HG03025 (cell line): ENCODE data around the gene B4GAT1.
"Not testable (repeated sequence)": the region's sequence is repeated elsewhere in the genome, so short reads cannot be mapped to it uniquely, and the experiment has no call there.

ENCODE experiments used
- ATAC-seq: cut with Tn5 transposase; IDR thresholded peaks from one replicate; pipeline ENCODE4 v1.9.1; 2021; ENCODE audit warnings: mild to moderate bottlenecking, moderate library complexity; ENCODE audit not compliant: unreplicated experiment, low FRiP score

Gene B4GAT1

DNA sequence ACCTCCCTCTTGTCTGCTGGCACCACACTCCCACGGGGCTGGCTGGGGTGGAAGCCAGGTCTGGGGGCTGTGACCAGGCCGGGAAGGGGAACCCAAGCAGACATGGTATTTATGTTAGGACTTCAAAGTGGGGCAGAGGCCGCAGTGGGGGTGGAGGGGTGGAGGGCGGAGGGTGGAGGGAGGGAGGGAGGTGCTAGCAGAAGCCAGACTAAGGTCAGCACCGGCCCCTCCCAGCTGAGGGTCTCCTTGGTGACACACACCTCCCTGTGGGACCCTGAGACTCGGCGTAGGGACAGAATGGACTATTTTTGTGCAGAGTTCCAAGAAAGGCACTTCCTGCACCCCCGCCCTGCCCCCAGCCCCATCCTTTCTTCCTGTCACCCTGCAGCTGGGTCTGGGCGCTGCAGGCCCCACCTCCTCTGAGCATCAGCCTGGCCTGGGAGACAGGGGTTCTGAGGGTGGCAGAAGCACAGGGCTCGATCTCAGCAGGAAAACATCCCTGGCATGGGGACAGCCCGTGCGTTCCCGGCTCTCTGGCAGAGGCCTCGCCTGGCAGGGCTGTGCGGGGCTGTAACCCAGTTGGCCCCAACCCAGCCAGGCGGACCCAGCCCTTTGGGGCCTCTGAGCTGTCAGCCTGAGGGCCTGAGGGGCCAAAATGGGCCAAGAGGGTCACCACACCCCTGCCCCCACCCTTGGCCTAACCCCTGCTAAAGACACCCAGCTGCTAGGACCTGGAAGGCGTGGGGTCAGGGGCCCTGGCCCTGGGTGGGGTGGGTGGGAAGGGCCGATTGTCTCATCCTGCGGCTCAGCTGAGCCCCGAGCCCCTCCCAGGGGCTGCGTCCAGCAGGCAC lies 20.9 kb downstream of the B4GAT1 start:
- no peak for ATAC-seq

DNA sequence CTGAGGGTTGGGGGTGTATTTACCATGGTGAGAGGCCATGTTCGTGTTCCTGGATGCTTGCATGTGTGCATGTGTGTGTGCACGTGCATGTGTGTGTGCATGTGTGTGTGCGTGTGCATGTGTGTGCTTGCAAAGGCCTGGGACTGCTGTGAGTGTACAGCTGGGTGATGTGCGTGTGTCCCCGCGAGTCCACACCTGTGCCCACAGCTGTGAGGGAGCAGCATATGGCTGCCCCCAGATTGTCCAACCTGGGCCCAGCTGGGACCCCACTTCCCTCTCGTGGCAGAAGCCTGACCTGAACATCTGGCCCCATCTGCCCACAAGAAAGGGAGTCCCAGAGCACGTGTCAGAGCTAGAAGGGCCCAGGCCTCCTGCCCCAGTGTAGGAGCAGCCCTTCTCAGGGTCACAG lies 22.2 kb downstream of the B4GAT1 start:
- ATAC-seq = no peak

DNA sequence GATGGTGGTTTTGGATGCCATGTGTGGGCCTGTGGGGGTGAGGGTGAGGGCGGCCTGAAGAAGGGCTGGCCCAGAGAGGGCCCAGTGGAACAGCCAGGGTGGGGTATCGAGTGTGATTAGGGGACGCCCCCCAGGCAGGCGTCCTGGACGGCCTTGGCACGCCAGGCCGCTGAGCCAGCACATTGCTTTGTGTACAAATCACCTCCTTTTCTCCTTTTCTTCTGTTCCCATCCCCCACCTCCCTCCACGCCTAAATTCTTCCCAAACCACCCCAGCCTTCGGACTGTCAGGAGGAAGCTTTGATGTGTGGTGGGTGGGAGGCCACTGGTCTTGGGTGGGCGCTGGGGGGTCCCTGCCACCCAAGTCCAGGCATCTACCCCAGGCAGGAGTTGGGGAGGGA lies 22.8 kb downstream of the B4GAT1 start:
- ATAC-seq = no peak

DNA sequence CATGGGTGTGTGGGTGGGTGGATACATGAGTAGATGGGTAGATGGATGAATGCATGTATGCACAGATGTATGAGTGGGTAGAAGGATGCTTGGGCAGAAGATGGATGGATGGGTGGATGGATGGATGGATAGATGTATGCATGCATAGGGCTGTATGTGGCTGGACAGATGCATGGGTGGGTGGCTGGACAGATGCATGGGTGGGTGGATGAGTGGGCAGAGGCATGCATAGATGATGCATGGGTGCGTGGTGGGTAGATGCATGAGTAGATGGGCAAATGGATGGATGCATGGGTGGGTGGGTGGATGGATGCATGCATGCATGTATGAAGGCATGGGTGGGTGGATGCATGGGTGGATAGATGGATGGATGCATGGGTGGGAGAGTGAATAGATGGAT lies 23.7 kb downstream of the B4GAT1 start:
- no peak for ATAC-seq

DNA sequence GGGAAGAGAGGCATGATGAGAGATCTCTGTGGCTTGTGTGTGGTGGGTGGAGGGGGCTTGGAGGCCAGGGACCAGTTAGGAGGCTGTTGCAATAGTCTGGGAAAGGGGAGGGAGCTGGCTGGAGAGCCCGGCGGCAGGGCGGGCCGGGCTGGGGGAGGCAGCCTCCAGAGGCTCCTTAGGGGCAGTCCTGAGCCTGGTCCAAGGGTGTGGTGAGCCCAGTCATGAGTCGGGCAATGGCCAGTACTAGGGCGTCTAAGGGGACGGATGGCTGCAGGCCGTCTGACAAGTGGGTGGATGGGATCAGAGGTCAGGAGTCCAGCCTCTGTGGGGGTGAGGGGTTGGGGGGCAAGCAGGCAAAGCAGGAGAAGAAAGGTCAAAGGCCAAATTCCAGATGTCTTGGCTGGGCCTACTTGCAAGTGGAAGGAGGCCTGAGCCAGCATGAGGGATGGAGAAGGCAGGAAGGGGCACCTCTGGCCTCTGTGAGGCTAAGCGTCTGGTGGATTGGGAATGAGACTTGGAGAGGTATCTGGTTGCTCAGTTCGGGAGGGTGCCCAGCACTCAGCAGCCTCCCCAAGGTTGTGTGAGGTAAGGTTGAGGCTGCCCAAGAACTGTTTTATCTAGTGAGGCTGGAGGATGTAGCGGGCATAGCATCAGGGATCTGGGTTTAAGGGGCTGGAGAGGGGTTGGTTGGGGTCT lies 24.5 kb downstream of the B4GAT1 start:
- ATAC-seq = no peak

DNA sequence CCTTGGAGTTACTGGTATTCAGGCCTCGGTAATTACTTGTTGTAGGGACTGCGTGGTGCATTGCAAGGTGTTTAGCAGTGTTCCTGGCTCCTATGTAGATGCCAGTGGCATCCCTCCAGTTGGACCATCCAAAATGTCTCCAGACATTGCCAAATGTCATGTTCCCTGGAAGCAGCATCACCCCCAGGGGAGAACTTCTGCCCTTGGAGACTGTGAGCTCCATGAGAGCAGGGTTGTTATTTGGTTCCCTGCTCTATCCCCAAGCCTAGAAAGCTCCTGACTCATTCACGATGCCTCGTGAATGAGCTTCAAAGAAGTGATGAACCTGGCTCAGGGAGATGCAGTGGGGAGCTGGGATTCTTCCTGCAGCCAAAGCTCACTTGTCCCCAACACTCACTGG lies 25.8 kb downstream of the B4GAT1 start:
- ATAC-seq = no peak

DNA sequence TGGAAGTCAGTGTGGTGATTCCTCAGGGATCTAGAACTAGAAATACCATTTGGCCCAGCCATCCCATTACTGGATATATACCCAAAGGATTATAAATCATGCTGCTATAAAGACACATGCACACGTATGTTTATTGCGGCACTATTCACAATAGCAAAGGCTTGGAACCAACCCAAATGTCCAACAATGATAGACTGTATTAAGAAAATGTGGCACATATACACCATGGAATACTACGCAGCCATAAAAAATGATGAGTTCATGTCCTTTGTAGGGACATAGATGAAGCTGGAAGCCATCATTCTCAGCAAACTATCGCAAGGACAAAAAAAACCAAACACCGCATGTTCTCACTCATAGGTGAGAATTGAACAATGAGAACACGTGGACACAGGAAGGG lies 26.7 kb downstream of the B4GAT1 start:
- ATAC-seq = not testable (repeated sequence)

DNA sequence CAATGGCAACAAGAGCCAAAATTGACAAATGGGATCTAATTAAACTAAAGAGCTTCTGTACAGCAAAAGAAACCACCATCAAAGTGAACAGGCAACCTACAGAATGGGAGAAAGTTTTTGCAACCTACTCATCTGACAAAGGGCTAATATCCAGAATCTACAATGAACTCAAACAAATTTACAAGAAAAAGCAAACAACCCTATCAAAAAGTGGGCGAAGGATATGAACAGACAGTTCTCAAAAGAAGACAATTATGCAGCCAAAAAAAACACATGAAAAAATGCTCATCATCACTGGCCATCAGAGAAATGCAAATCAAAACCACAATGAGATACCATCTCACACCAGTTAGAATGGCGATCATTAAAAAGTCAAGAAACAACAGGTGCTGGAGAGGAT lies 27.1 kb downstream of the B4GAT1 start:
- not testable (repeated sequence) for ATAC-seq

DNA sequence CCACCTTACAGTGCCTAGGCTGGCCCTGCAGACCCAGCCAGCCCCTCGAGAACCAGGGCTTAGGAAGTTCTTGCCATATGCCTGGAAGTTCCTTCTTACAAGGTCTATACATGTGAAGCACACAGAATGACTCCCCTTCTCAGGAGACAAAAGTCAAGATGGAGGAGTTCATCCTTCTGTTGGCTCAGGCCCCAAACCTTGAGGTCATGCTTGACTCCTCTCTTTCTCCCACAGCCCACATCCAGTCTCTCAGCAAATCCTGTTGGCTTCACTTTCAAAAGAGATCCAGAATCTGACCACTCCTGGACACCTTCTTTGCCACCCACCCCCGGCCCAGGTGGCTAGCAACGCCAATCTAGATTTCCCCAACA lies 28.8 kb downstream of the B4GAT1 start:
- no peak for ATAC-seq

DNA sequence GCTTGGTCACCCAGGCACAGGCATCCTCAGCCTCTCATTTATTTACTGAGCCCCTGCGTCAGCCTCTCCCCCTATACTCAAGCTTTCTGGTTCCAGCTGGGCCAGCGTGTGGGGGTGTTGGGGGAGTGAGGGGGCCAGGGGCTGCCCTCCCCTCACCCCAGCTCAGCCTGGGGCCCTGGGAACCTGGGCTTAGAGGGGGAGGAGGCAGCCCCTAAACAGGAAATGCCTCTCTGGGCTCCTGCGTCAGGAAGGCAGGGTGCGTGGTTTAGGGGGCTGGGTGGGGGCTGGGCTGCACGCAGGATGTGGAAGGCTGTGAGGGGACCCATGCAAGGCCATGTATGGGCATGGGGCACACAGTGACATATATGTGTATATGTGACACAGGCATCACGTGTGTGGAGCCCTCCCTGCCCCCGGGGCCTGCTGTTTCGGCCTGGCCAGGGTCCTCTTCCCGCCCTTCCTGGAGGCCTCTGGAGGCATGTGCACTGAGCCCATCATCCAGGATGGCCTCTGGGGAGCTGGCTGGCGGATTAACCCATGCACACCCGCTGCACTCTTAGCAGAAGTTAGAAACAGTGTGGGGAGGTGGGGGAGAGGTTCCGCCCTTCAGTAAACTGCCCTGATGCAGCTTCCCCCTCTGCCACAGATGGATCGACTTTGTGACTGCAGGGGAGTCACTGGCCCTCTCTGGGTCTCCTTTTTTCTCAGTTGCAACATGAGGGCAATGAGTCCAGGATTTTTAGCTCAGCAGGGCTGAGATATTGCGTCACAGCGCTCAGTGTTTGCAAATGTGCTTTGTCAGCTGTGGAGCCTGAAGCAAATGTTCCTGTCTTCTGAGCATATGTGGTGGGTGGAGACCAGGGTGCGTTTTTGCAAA lies 29.5 kb downstream of the B4GAT1 start:
- ATAC-seq = no peak

DNA sequence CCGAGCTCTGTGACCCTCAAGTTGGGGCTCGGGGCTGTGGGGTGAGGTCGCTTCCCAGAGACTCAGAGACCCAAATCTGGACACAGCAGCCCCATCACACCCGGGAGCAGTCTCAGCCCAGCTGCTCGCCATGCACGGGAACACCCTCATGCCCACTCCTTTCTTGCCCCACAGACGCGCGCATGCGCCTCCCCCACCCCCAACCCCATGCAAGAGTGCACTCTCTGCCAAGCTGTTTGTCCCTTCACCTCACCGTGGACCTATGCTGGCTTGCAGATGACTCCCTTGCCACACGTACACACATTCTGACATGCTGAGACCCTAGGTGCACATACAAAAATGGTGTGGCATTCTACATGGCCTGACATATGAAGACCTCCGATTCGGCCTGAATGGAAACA lies 30.1 kb downstream of the B4GAT1 start:
- ATAC-seq = no peak

DNA sequence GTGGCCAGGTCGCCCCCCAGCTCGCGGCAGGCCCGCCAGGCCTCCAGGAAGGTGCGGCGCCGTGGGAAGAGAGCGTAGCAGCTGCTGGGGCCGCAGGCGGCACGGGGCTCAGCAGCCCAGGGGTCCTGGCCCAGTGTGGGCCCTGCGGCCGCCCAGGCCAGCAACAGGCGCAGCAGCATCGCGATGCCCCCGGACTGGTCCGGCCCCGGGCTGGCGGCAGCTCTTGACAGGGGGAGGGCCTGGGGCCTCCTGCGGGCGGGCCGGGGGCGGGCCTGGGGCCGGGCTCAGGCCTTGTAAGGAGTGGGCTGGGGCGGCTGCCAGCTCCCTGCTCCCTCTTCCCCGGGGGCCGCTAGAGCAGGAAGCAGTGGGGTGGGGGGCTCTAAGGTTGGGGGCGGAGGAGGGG lies 30.6 kb downstream of the B4GAT1 start, which contains the start of gene CD248:
Gene CD248, minus strand, starts transcription at position 196 of the 403 bp plus-strand sequence. Its CDS starts 17 bp downstream, at position 179.
- no peak for ATAC-seq

DNA sequence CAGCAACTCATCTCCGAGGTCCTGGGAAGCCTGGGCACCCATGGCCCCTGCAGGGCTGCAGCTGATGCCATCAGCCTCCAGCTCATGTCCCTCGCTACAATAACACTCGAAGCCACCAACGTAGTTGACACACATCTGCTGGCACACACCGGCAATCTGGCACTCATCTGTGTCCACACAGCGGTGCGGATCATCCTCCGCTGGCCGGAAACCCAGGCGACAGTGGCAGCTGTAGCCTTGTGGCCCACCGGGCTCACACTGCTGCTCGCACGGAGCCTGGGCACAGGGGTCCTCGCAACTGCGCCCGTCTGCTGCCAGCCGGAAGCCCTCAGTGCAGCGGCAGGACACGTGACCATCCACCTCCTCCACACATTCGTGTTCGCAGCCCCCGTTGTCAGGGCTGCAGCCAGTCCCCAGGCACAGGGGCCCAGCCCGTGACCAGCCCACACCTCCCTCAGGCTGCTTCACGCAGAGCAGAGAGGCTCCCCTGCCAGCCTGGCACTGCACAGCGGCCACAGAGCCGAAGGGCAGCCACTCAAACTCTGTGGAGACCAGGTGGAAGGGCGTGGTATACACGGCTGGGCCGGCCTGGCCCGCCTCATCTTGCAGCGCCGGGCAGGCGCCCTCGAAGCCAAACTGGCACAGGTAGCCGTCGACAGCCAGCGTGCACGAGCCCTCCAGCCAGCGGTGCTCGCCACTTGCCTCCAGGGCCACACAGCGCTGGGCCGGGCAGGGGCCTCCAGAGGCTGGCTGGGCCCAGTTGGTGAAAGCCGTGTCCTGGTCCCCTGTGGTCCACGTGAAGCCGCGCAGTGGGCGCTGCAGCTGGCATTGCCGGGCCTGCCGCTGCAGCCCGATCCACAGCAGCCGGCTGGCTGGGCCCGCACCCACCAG lies 31.3 kb downstream of the B4GAT1 start:
- ATAC-seq = no peak

DNA sequence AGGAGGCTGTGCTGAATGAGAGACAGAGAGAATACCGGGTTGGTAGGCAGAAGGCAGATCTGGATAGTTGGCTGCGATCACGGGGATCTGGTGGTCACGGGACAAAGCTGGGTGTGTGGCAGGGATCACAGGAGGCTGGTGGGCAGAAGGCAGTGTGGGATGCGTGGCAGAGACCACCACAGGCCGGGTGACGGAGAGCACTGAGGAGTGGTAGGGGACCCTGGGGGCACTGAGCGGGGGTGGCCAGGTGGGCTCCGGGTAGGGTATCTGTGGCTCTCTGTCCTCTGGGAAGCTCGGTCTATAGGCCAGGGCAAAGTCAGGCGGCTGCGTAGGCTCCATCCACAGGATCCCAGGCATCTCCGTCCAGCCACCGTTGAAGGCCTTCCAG lies 31.9 kb downstream of the B4GAT1 start:
- ATAC-seq = no peak

DNA sequence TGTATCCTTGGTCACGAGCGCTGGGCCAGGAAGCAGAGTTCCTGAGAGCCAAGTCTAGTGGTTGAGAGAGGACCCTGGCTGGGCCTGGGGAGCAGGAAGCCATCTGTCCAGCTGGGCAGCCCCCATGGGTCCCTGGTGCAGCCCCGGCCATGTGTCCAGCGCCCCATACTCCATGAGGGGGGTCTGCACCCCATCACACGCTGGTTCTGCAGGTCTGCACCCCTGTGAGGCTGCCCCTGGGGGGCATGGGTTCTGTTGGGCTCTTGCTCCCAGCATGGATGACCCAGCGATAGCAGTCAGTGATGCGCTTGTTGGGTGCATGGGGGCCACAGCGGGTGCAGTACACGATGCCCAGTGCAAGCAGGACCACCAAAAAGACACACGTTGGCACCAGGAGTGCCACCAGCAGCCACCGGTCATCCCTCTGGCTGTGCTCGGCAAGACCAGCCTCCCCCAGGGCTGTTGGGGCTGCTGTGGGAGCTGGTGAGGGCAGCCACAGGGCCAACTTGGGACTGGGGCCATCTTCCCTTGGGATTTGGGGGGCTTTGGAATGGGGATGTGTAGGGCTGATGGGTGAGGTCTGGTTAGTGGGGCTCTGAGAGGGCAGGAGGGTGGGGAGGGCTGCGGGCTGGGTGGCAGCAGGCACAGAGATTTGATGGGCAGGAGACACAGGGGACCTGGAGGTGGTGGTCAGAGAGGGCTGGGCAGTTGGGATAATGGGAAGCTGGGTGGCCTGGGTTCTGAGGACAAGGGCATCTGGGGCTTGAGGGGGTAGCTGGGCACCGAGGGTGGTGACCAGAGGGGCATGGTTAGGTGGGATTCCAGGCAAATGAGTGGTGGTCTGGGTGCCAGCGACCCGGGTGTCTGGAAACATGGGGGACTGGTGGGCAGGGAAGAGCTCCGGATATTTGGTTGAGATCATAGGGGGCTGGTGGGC lies 32.6 kb downstream of the B4GAT1 start:
- no peak for ATAC-seq

DNA sequence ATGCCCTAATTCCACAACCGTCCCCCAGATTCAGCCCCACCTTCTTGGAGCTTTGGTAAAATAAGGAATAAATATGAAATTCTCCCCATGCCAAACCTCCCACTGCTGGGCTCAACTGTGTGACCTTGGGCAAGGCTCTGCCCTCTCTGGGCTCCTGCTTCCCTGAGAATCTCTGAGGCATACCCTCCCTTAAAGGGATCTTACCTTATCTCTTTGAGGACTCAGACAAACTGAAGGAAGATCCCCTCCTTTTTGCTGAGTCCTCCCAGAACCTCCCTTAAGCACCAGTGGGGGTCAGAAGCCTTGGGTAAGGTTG lies 33.3 kb downstream of the B4GAT1 start:
- no peak for ATAC-seq

DNA sequence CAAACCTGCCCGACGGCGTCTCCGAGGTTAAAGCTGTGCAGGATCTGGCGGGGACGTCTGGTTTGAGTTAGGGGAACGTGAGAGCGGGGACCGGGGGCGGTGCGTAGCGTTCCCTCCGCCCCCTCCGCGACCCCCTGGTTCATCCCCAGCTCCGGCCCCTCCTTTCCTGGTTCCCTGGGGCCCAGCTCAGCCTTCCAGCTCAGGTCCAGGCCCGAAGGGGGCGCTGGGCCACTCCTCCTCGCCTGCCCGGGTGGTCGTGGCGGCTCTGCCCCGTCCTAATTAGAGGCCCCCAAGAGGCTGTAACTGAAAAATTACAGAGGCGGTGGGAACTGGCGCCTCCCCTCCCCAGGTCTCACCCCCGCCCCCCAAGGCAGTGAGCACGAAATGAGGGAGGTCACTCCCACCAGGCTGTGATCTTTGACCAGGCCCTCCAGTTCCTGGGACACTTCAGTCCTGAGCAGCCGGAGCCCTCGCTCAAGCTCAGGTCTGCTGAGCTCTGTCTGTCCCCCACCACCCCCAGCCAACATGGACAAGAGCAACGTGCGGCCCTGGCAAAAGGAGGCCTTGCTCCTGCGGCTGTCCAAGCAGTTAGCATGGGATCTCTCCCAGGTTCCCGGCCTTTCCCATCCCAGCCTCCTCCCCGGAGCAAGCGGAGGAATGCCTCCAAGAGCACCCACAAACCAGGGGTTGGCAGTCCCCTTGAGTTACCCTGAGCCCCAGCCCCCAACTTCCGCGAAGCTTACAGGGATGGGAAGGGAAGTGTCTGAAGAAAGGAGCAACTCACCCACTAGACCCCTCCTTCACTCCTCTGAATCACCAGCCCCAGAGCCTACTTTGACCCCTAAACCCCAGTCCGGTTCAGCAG lies 33.9 kb downstream of the B4GAT1 start:
- no peak for ATAC-seq
